B cell (primary cell): ENCODE measurements around the gene JPH2. TPM values are rescaled to one million over a fixed set of nuclear protein-coding genes. Genes with fewer than 3 reads are reported as not detected.

Source experiments
- ATAC-seq: fragments of 200-7000 bp; cut with Tn5 transposase; one replicate; pipeline ENCODE4 v1.10.0; 2021; ENCODE audit warnings: low read depth, mild to moderate bottlenecking, moderate number of reproducible peaks, moderate library complexity
- CTCF ChIA-PET: fragments of 350-600 bp; sonication (Branson Sonifier 250); formaldehyde crosslinking; loops from one replicate; lab custom pipeline; 2021; ENCODE audit warnings: antibody characterized with exemption, inconsistent platforms; lab: Charles Lee
- POLR2A ChIA-PET: fragments of 350-600 bp; sonication (Branson Sonifier 250); formaldehyde crosslinking; loops from one replicate; lab custom pipeline; 2021; ENCODE audit warnings: antibody characterized with exemption; lab: Charles Lee
- DNase-seq: peaks from one replicate; pipeline ENCODE4 v3.0.0; 2013
- H2AFZ ChIP-seq: 2 replicates; pipeline ENCODE4 v1.6.1; 2012; ENCODE audit warnings: mild to moderate bottlenecking, low read depth, low read length; ENCODE audit not compliant: insufficient read depth, poor library complexity, severe bottlenecking
- H3K27ac ChIP-seq, 2 donors: 1 replicate in 1 of 2; 2 replicates in 1 of 2; pipeline ENCODE4 v1.5.1; 2012 to 2013; ENCODE audit warnings: low read length in 2 of 2, mild to moderate bottlenecking in 2 of 2, moderate library complexity in 1 of 2
- H3K27me3 ChIP-seq, 4 experiments: fragments of 200-600 bp in 1 of 4; sonication (generic) in 1 of 4; replicated peaks in 1 of 4; 1 replicate in 2 of 4; 2 replicates in 2 of 4; pipeline versions ENCODE4 v1.6.1 to v1.7.0; 2013 to 2016; ENCODE audit warnings: low read length in 3 of 4, mild to moderate bottlenecking in 2 of 4, mixed read lengths in 1 of 4, moderate library complexity in 1 of 4; ENCODE audit not compliant: insufficient read depth in 4 of 4, control insufficient read depth in 3 of 4; ENCODE audit errors: control extremely low read depth in 1 of 4
- H3K36me3 ChIP-seq, 2 experiments: replicated peaks in 1 of 2; 1 replicate in 1 of 2; 2 replicates in 1 of 2; pipeline versions ENCODE4 v1.6.1 to v1.7.1; 2013; ENCODE audit warnings: low read length in 1 of 2; ENCODE audit not compliant: insufficient read depth in 2 of 2, control insufficient read depth in 1 of 2; ENCODE audit errors: control extremely low read depth in 1 of 2, extremely low read depth in 1 of 2
- H3K4me1 ChIP-seq, 2 donors: fragments of 200-600 bp in 1 of 2; sonication (generic) in 1 of 2; 1 replicate in 1 of 2; 2 replicates in 1 of 2; pipeline versions ENCODE4 v1.5.1 to v1.6.1; 2013 to 2017; ENCODE audit warnings: low read length in 2 of 2; ENCODE audit not compliant: control insufficient read depth in 2 of 2, insufficient read depth in 2 of 2
- H3K4me2 ChIP-seq: replicated peaks from 2 replicates; pipeline ENCODE3; 2012; ENCODE audit warnings: mild to moderate bottlenecking, low read depth, low read length; ENCODE audit not compliant: poor library complexity, severe bottlenecking
- H3K4me3 ChIP-seq, 5 experiments: fragments of 200-600 bp in 1 of 5; sonication (generic) in 1 of 5; 1 replicate in 3 of 5; 2 replicates in 2 of 5; pipeline versions ENCODE4 v1.5.1 to v1.7.0; 2011 to 2016; ENCODE audit warnings: low read length in 4 of 5, mild to moderate bottlenecking in 4 of 5, low read depth in 2 of 5, control low read depth in 1 of 5, moderate library complexity in 1 of 5; ENCODE audit not compliant: insufficient read depth in 1 of 5; ENCODE audit errors: control extremely low read depth in 1 of 5, extremely low read depth in 1 of 5
- H3K79me2 ChIP-seq: fragments of 200-600 bp; sonication (generic); one replicate; pipeline ENCODE4 v1.6.0; 2016; ENCODE audit warnings: low read length; ENCODE audit not compliant: control insufficient read depth, insufficient read depth
- H3K9ac ChIP-seq: fragments of 200-600 bp; sonication (generic); 2 replicates; pipeline ENCODE4 v1.6.1; 2017; ENCODE audit warnings: mild to moderate bottlenecking, low read length, moderate library complexity
- H3K9me3 ChIP-seq, 3 donors: one replicate each; pipeline versions ENCODE4 v1.6.1 to v1.7.1; 2013; ENCODE audit warnings: low read length in 2 of 3; ENCODE audit not compliant: control insufficient read depth in 2 of 3, insufficient read depth in 1 of 3; ENCODE audit errors: control extremely low read depth in 1 of 3
- H4K20me1 ChIP-seq: 2 replicates; pipeline ENCODE4 v1.6.0; 2012; ENCODE audit warnings: mild to moderate bottlenecking, low read length; ENCODE audit not compliant: insufficient read depth, control insufficient read depth, poor library complexity, severe bottlenecking
- H3K27ac Mint-ChIP-seq: one replicate; pipeline ENCODE4 v1.8.0; 2021; ENCODE audit warnings: mixed read lengths
- H3K27me3 Mint-ChIP-seq: one replicate; pipeline ENCODE4 v1.8.0; 2021; ENCODE audit warnings: mixed read lengths
- H3K4me1 Mint-ChIP-seq: one replicate; pipeline ENCODE4 v1.8.0; 2021; ENCODE audit warnings: mixed read lengths
- H3K4me3 Mint-ChIP-seq: one replicate; pipeline ENCODE4 v1.8.0; 2021; ENCODE audit warnings: mixed read lengths
- H3K9me3 Mint-ChIP-seq: one replicate; pipeline ENCODE4 v1.8.0; 2022; ENCODE audit warnings: mixed read lengths; ENCODE audit not compliant: insufficient read depth
- CTCF ChIP-seq: fragments of 200-600 bp; IDR thresholded peaks from one replicate; pipeline ENCODE4 v1.8.0; 2022; ENCODE audit warnings: antibody characterized with exemption, mild to moderate bottlenecking
- EZH2 ChIP-seq: IDR thresholded peaks from 2 replicates; pipeline ENCODE4 v1.6.1; 2012; ENCODE audit warnings: borderline replicate concordance, low read depth, mild to moderate bottlenecking, moderate library complexity, low read length; ENCODE audit not compliant: insufficient read depth, poor library complexity, severe bottlenecking
- WGBS: methylation state at CpG from one replicate; pipeline ENCODE4 v1.1.5; 2013; ENCODE audit warnings: missing lambda C conversion rate; ENCODE audit not compliant: insufficient coverage; 5-methylcytosine and 5-hydroxymethylcytosine counted together
- intact Hi-C: fragments of 100-400 bp; cut with micrococcal nuclease; formaldehyde crosslinking; loops from one replicate; pipeline ENCODE4 v1.10.0; 2022
- polyA plus RNA-seq: library from polyadenylated mRNA; depleted of rRNA; stranded (reverse); fragments of >200 nt; gene quantifications from 2 replicates; pipeline ENCODE4 v1.2.3, GENCODE V29; 2012
- total RNA-seq, 2 donors: library from RNA; stranded (reverse); fragments of 120-200 nt in 1 of 2; gene quantifications; 1 replicate in 1 of 2; 2 replicates in 1 of 2; pipeline versions ENCODE4 v1.2.3 to v1.2.4, GENCODE V29; 2013 to 2022

JPH2 gene
- total and polyA plus RNA-seq, 2 donors (not counting 1 experiment from before 2014, with no cell fraction given), result 0.10 TPM; not detected in 1

DNA sequence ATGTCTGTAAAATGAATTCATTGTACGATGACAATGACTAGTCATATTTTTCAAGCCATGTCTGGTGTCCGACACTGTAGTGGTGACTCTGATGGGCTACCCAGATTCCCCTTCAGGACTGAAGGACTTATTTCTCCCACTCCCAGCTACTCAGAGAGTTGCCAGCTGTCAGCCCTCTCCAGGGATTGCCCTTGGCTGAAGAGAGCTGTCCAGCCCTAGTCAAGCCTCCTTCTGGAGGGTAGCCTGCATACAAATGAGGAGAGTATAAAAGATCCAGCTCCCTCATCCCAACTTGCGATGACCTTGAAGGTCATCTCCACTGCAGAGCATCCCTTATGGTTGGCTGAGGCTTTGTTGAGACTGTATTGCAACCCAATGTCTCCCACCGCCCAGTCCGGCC, 29.9 kb downstream of the JPH2 start:
- Histone ChIP-seq H3K79me2 (no peaks in the 10 kb centered on the region), H2AFZ (no peak overlapping the region), H3K36me3 (no peaks in the 10 kb centered on the region), H3K27ac (no peak overlapping the region), H3K4me2 (no peak overlapping the region), H3K27me3 (peaks cover 0 to 6% (median 0%) of the 10 kb centered on the region in 4 experiments), H4K20me1 (no peaks in the 10 kb centered on the region), H3K9ac (no peak overlapping the region), H3K9me3 (no peaks in the 10 kb centered on the region), H3K4me1 (no peaks in the 10 kb centered on the region), H3K4me3 (no peak overlapping the region)
- CTCF ChIA-PET, result interaction anchor here (0.6 kb wide), 1 partner anchor 17 kb away, joined by 3 read pairs; no protein-coding TSS in a partner anchor
- intact Hi-C loops, result no loop called here
- no peak for TF ChIP-seq EZH2
- TF ChIP-seq CTCF, result no peak
- Mint-ChIP-seq H3K27me3 (peaks cover 50% of the 10 kb centered on the region), H3K4me3 (no peak overlapping the region), H3K4me1 (no peaks in the 10 kb centered on the region), H3K27ac (no peak overlapping the region), H3K9me3 (peaks cover 8% of the 10 kb centered on the region)
- DNase-seq (no peak), ATAC-seq (no peak)
- 100% methylated on average over 5 of the region's 5 CpGs for WGBS
- POLR2A ChIA-PET, result no interaction called here

- ChIA-PET POLR2A (no interaction called here), CTCF (no interaction called here)
- Mint-ChIP-seq H3K4me1 (no peaks in the 10 kb centered on the region), H3K27ac (no peak overlapping the region), H3K27me3 (peaks cover 44% of the 10 kb centered on the region), H3K9me3 (peaks cover 6% of the 10 kb centered on the region), H3K4me3 (no peak overlapping the region)
- H3K9ac ChIP-seq, result no peak overlapping the region
- 64% methylated on average over 5 of the region's 7 CpGs for WGBS
- H4K20me1 ChIP-seq, result no peaks in the 10 kb centered on the region
- no peak overlapping the region for H3K4me2 ChIP-seq
- no peaks in the 10 kb centered on the region for H3K4me1 ChIP-seq
- no peaks in the 10 kb centered on the region for H3K9me3 ChIP-seq
- TF ChIP-seq CTCF (no peak), EZH2 (no peak)
- H3K79me2 ChIP-seq, result no peaks in the 10 kb centered on the region
- intact Hi-C loops, result no loop called here
- ATAC-seq (no peak), DNase-seq (no peak)
- no peaks in the 10 kb centered on the region for H3K36me3 ChIP-seq
- H3K27me3 ChIP-seq, result peaks cover 0 to 6% (median 0%) of the 10 kb centered on the region in 4 experiments
- H3K4me3 ChIP-seq, result no peak overlapping the region
- no peak overlapping the region for H2AFZ ChIP-seq
- no peak overlapping the region for H3K27ac ChIP-seq
Measured at GRCh38 chr20:44154521-44155001, 32.4 kb downstream of the JPH2 start.
